WTC11 (cell line): ENCODE results near the gene SAMM50.

Experiments
- ATF1 ChIP-seq: sonication (generic); formaldehyde crosslinking; IDR thresholded peaks from 2 replicates; pipeline ENCODE4 v1.8.1; 2023; ENCODE audit warnings: mild to moderate bottlenecking, moderate library complexity, missing genetic modification reagents
- ATF2 ChIP-seq: sonication (generic); formaldehyde crosslinking; IDR thresholded peaks from 2 replicates; pipeline ENCODE4 v1.8.1; 2022; ENCODE audit warnings: low read depth, missing genetic modification reagents, borderline replicate concordance
- CBFB ChIP-seq: sonication (generic); formaldehyde crosslinking; IDR thresholded peaks from 2 replicates; pipeline ENCODE4 v1.8.1; 2022; ENCODE audit warnings: mild to moderate bottlenecking, low read depth, missing genetic modification reagents
- CTCF ChIP-seq: fragments of 200-600 bp; IDR thresholded peaks from 2 replicates; pipeline ENCODE4 v1.8.0; 2022; ENCODE audit warnings: antibody characterized with exemption
- ELF4 ChIP-seq: sonication (generic); formaldehyde crosslinking; IDR thresholded peaks from 2 replicates; pipeline ENCODE4 v1.8.1; 2022; ENCODE audit warnings: low read depth, mild to moderate bottlenecking, moderate library complexity, missing genetic modification reagents
- FOXK1 ChIP-seq: sonication (generic); formaldehyde crosslinking; IDR thresholded peaks from 2 replicates; pipeline ENCODE4 v1.8.0; 2022; ENCODE audit warnings: mild to moderate bottlenecking, moderate library complexity, missing genetic modification reagents
- FOXP1 ChIP-seq: sonication (generic); formaldehyde crosslinking; IDR thresholded peaks from 2 replicates; pipeline ENCODE4 v1.8.0; 2022; ENCODE audit warnings: missing genetic modification reagents, mild to moderate bottlenecking, moderate library complexity, borderline replicate concordance
- JUN ChIP-seq: sonication (generic); formaldehyde crosslinking; IDR thresholded peaks from 2 replicates; pipeline ENCODE4 v1.8.0; 2023; ENCODE audit warnings: mild to moderate bottlenecking, missing genetic modification reagents
- MAX ChIP-seq: sonication (generic); formaldehyde crosslinking; IDR thresholded peaks from 2 replicates; pipeline ENCODE4 v1.8.0; 2022; ENCODE audit warnings: mild to moderate bottlenecking, missing genetic modification reagents
- NR2C2 ChIP-seq: sonication (generic); formaldehyde crosslinking; IDR thresholded peaks from 2 replicates; pipeline ENCODE4 v1.8.0; 2022; ENCODE audit warnings: mild to moderate bottlenecking, missing genetic modification reagents
- TEAD4 ChIP-seq: sonication (generic); formaldehyde crosslinking; IDR thresholded peaks from 2 replicates; pipeline ENCODE4 v1.8.0; 2022; ENCODE audit warnings: mild to moderate bottlenecking, missing genetic modification reagents
- TF ChIP-seq, protein P1 (sequence below): fragments of 250-450 bp; sonication (Bioruptor Pico); conservative IDR thresholded peaks from 2 replicates; pipeline ENCODE4 v1.9.0; 2021; ENCODE audit warnings: mild to moderate bottlenecking
- TF ChIP-seq, protein P2 (sequence below): sonication (generic); formaldehyde crosslinking; IDR thresholded peaks from 2 replicates; pipeline ENCODE4 v1.8.1; 2023; ENCODE audit warnings: mild to moderate bottlenecking, missing genetic modification reagents
- TF ChIP-seq, protein P3 (sequence below): sonication (generic); formaldehyde crosslinking; IDR thresholded peaks from 2 replicates; pipeline ENCODE4 v1.8.1; 2023; ENCODE audit warnings: mild to moderate bottlenecking, missing genetic modification reagents

DNA sequence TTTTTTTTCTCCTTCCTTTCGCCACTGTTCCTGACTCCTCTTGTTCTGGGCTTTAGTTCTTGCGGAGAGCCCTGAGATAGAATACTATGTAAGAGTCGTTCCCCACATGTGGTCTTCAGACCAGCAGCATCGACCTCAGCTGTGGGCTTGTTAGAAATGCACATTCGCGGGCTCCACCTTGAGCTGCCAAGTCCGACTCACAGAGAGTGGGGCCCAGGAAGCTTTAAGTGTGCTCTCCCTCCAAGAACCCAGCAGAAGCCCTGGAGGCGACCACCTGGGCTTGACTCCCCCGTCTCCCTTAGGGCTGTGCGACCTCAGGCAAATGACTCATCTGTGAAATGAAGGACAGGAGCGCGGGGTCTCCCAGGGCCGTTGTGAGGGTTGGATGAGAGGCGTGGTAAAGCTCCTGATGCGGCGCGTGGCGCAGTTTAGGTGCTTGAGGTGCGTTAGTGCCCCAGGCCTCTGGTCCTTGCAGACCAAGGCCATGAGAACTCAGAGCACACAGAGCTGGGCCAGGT lies 18.8 kb downstream of the SAMM50 start:
- TF ChIP-seq CTCF = no peak
- TF ChIP-seq, protein P1, sequence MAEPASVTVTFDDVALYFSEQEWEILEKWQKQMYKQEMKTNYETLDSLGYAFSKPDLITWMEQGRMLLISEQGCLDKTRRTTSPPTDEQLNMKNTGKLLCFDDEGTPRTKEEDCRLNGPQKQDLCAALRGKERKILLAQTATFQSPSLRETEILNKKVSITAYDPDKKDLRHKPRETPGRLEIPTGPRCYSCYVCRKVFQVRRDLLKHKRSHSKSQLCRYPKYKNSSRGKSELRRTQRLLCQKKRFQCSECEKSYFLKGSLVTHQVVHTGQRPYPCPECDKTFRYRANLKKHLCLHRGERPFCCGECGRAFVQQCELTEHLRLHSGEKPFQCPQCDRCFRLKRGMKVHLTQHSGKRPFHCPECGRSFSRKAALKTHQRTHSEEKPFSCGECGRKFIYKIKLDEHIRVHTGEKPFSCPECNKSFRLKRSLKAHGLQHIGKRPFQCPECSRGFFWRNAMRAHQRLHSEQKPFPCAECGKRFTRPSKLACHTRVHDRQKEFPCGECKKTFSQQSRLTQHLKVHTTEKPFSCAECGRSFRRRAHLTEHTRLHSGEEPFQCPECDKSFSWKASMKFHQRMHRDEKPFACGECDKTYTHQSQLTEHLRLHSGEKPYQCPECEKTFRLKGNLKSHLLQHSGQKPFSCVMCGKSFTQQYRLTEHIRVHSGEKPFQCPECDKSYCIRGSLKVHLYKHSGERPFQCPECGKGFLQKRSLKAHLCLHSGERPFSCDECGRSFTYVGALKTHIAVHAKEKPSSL (CRISPR knock-in tag) = no peak
- no peak for TF ChIP-seq JUN (CRISPR knock-in tag)
- TF ChIP-seq, protein P2, sequence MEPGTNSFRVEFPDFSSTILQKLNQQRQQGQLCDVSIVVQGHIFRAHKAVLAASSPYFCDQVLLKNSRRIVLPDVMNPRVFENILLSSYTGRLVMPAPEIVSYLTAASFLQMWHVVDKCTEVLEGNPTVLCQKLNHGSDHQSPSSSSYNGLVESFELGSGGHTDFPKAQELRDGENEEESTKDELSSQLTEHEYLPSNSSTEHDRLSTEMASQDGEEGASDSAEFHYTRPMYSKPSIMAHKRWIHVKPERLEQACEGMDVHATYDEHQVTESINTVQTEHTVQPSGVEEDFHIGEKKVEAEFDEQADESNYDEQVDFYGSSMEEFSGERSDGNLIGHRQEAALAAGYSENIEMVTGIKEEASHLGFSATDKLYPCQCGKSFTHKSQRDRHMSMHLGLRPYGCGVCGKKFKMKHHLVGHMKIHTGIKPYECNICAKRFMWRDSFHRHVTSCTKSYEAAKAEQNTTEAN (CRISPR knock-in tag) = no peak
- no peak for TF ChIP-seq NR2C2 (CRISPR knock-in tag)
- TF ChIP-seq MAX (CRISPR knock-in tag) = no peak
- no peak for TF ChIP-seq FOXK1 (CRISPR knock-in tag)
- TF ChIP-seq, protein P3, sequence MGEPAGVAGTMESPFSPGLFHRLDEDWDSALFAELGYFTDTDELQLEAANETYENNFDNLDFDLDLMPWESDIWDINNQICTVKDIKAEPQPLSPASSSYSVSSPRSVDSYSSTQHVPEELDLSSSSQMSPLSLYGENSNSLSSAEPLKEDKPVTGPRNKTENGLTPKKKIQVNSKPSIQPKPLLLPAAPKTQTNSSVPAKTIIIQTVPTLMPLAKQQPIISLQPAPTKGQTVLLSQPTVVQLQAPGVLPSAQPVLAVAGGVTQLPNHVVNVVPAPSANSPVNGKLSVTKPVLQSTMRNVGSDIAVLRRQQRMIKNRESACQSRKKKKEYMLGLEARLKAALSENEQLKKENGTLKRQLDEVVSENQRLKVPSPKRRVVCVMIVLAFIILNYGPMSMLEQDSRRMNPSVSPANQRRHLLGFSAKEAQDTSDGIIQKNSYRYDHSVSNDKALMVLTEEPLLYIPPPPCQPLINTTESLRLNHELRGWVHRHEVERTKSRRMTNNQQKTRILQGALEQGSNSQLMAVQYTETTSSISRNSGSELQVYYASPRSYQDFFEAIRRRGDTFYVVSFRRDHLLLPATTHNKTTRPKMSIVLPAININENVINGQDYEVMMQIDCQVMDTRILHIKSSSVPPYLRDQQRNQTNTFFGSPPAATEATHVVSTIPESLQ = no peak
- no peak for TF ChIP-seq ATF1
- TF ChIP-seq CBFB (CRISPR knock-in tag) = no peak
- TF ChIP-seq ELF4 (CRISPR knock-in tag) = no peak
- no peak for TF ChIP-seq ATF2
- TF ChIP-seq TEAD4 (CRISPR knock-in tag) = no peak
- TF ChIP-seq FOXP1 = no peak
